ENCODE results near the gene IDI2. TPM values are rescaled to one million over a fixed set of nuclear protein-coding genes. Genes with fewer than 3 reads are reported as not detected.
A peak's percentile ranks its signal among the peaks of the same experiment; 100 is the strongest.

IDI2 gene
- total RNA-seq, 4 donors from 2014 or later = not detected

DNA sequence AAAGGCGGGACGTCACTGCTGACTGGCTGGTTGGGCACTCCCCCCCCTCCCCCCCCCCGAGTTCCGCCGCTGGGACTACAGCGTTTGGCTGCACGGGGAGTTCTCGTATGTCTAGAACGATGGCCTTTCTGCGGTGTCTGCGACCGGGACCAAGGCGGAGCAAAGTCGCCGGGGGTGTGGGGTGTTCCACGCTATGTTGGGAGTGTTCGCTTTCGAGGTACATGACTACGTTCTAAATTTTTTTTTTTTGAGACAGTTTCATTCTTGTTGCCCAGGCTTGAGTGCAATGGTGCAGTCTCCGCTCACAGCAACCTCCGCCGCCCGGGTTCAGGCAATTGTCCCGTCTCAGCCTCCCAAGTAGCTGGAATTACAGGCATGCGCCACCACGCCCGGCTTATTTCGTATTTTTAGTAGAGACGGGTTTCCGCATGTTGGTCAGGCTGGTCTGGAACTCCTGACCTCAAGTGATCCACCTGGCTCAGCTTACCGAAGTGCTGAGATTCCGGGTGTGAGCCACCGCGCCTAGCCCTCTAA is 23.8 kb upstream of the IDI2 start:
- H3K4me1 ChIP-seq = peaks cover 33 to 67% (median 52%) of the 10 kb centered on the region in 4 donors
- H3K27ac ChIP-seq (replicated peaks in 1 of 4) = peak overlapping the region; percentile 96 to 98 (median 98)
- TF ChIP-seq, protein P1, sequence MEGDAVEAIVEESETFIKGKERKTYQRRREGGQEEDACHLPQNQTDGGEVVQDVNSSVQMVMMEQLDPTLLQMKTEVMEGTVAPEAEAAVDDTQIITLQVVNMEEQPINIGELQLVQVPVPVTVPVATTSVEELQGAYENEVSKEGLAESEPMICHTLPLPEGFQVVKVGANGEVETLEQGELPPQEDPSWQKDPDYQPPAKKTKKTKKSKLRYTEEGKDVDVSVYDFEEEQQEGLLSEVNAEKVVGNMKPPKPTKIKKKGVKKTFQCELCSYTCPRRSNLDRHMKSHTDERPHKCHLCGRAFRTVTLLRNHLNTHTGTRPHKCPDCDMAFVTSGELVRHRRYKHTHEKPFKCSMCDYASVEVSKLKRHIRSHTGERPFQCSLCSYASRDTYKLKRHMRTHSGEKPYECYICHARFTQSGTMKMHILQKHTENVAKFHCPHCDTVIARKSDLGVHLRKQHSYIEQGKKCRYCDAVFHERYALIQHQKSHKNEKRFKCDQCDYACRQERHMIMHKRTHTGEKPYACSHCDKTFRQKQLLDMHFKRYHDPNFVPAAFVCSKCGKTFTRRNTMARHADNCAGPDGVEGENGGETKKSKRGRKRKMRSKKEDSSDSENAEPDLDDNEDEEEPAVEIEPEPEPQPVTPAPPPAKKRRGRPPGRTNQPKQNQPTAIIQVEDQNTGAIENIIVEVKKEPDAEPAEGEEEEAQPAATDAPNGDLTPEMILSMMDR (IDR thresholded peaks at IDR 0.05) = no peak
- TF ChIP-seq POLR2A (IDR thresholded peaks at IDR 0.05; ENCODE audit: low read depth) (no peak), POLR2AphosphoS5 (IDR thresholded peaks at IDR 0.05) (no peak), EP300 (IDR thresholded peaks at IDR 0.05) (no peak)
- DNase-seq (ENCODE audit: extremely low spot score) = no peak
- H3K27me3 ChIP-seq = no peaks in the 10 kb centered on the region
- intact Hi-C loops (cut with DNase I) = no loop called here
- H3K4me3 ChIP-seq = peak overlapping the region; percentile 69 to 83 (median 78)
- peaks cover 0 to 29% (median 23%) of the 10 kb centered on the region in 4 donors for H3K36me3 ChIP-seq
- no peaks in the 10 kb centered on the region for H3K9me3 ChIP-seq
- WGBS = under 1% methylated on average over 28 of the region's 34 CpGs

GRCh38 chr10:1048732-1049424 is 23.2 kb upstream of the IDI2 start, which contains the start of gene IDI1:
IDI1 (minus strand) TSS chr10:1049119; CDS start chr10:1049003, 116 bp downstream.
- Histone ChIP-seq H3K9me3 (no peaks in the 10 kb centered on the region), H3K4me1 (peaks cover 35 to 65% (median 50%) of the 10 kb centered on the region in 4 donors), H3K27ac (replicated peaks in 1 of 4) (peak within 1 kb of the TSS; percentile 96 to 98 (median 98)), H3K27me3 (no peaks in the 10 kb centered on the region), H3K4me3 (peak within 1 kb of the TSS; percentile 69 to 83 (median 78)), H3K36me3 (peaks cover 0 to 28% (median 22%) of the 10 kb centered on the region in 4 donors)
- intact Hi-C loops (cut with DNase I) = no loop called here
- DNase-seq (ENCODE audit: extremely low spot score) = peak; percentile 99
- TF ChIP-seq POLR2A (IDR thresholded peaks at IDR 0.05; ENCODE audit: low read depth) = peak; percentile 80
- TF ChIP-seq EP300 (IDR thresholded peaks at IDR 0.05) = no peak
- TF ChIP-seq POLR2AphosphoS5 (IDR thresholded peaks at IDR 0.05) = peak; percentile 90 to 97
- 0% methylated on average over 5 of the region's 83 CpGs for WGBS

- TF ChIP-seq POLR2A (IDR thresholded peaks at IDR 0.05; ENCODE audit: low read depth) (no peak), POLR2AphosphoS5 (IDR thresholded peaks at IDR 0.05) (peak in 1 of 2 donors; percentile 44), EP300 (IDR thresholded peaks at IDR 0.05) (peak; percentile 61)
- H3K4me3 ChIP-seq = peak overlapping the region; percentile 69 to 83 (median 78)
- H3K36me3 ChIP-seq = peaks cover 0 to 28% (median 20%) of the 10 kb centered on the region in 4 donors
- no peaks in the 10 kb centered on the region for H3K27me3 ChIP-seq
- H3K27ac ChIP-seq (replicated peaks in 1 of 4) = peak overlapping the region; percentile 96 to 98 (median 98)
- peaks cover 32 to 61% (median 46%) of the 10 kb centered on the region in 4 donors for H3K4me1 ChIP-seq
- intact Hi-C loops (cut with DNase I) = no loop called here
- H3K9me3 ChIP-seq = no peaks in the 10 kb centered on the region
- no peak for DNase-seq (ENCODE audit: extremely low spot score)
- 1% methylated on average over 29 of the region's 37 CpGs for WGBS
These were observed 22.7 kb upstream of the IDI2 start for GRCh38 chr10:1048349-1048731.

DNA sequence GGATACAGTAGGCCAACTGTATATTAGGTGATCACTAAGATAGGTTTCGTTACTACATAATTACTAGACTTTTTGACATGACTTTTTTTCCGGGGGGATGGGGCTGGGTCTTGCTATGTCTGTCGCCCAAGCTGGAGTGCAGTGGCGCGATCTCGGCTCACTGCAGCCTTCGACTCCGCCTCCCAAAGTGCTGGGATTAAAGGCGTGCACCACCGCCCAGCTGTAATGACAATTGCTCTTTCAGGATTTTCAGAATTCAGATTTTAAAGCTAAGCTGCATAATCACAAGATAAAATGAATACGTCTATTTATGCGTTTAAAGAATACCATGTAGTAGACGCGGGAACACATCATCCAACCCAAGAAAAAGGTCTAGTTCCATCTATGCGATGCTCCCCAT is 22.3 kb upstream of the IDI2 start:
- H3K9me3 ChIP-seq = no peaks in the 10 kb centered on the region
- WGBS = 6% methylated on average over 15 of the region's 15 CpGs

GRCh38 chr10:1045415-1045814 is 19.8 kb upstream of the IDI2 start:
- H3K27me3 ChIP-seq = no peaks in the 10 kb centered on the region
- peaks cover 13 to 35% (median 26%) of the 10 kb centered on the region in 4 donors for H3K36me3 ChIP-seq
- no peak overlapping the region for H3K4me3 ChIP-seq
- H3K27ac ChIP-seq (replicated peaks in 1 of 4) = no peak overlapping the region
- no peak for DNase-seq (ENCODE audit: extremely low spot score)
- TF ChIP-seq EP300 (IDR thresholded peaks at IDR 0.05) (no peak), POLR2AphosphoS5 (IDR thresholded peaks at IDR 0.05) (no peak), POLR2A (IDR thresholded peaks at IDR 0.05; ENCODE audit: low read depth) (no peak)
- TF ChIP-seq, protein P1 (IDR thresholded peaks at IDR 0.05) = no peak
- peaks cover 21 to 41% (median 32%) of the 10 kb centered on the region in 4 donors for H3K4me1 ChIP-seq
- intact Hi-C loops (cut with DNase I) = no loop called here
- WGBS = 75% methylated on average over 6 of the region's 6 CpGs
- no peaks in the 10 kb centered on the region for H3K9me3 ChIP-seq

More for the DNA sequence above, 22.3 kb upstream of the IDI2 start:
- Histone ChIP-seq H3K36me3 (peaks cover 0 to 28% (median 18%) of the 10 kb centered on the region in 4 donors), H3K4me1 (peaks cover 32 to 61% (median 45%) of the 10 kb centered on the region in 4 donors), H3K27me3 (no peaks in the 10 kb centered on the region), H3K4me3 (peak overlapping the region; percentile 69 to 83 (median 78)), H3K27ac (replicated peaks in 1 of 4) (peak overlapping the region; percentile 96 to 98 (median 98))
- TF ChIP-seq, protein P1 (IDR thresholded peaks at IDR 0.05) = no peak
- TF ChIP-seq POLR2A (IDR thresholded peaks at IDR 0.05; ENCODE audit: low read depth) (no peak), EP300 (IDR thresholded peaks at IDR 0.05) (no peak), POLR2AphosphoS5 (IDR thresholded peaks at IDR 0.05) (no peak)
- intact Hi-C loops (cut with DNase I) = no loop called here
- DNase-seq (ENCODE audit: extremely low spot score) = no peak
